Activated T-helper 1 cell treated with anti-CD3 and anti-CD28 coated beads, Interleukin-2, amount 50 U/mL, for 16 hours (primary cell): ENCODE measurements around the gene TIMM21.

Experiments used
- DNase-seq, 2 donors: peaks; one replicate each; pipeline ENCODE4 v3.0.0-alpha.2; 2020; ENCODE audit warnings: low read depth in 1 of 2, low spot score in 1 of 2

The TIMM21 gene

DNA sequence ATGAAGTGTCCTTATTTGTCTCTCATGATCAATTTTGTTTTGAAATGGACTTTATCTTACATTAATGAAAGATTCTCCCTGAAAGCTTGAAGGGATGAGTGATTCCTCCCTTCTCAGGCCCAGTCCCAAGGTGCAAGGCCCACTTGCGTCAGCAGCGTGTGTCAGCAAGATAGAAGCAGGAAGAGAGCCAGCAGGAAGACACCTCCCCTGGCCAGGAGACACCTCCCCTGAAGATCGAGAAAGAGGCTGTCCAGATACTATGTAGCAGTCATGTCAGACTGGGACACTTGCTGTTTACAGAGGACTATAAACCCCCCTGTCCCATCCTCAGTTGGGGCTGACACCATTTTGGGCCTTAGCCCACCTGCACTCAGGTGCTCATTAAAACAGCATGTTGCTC is 38.3 kb downstream of the TIMM21 start:
- DNase-seq, result no peak

DNA sequence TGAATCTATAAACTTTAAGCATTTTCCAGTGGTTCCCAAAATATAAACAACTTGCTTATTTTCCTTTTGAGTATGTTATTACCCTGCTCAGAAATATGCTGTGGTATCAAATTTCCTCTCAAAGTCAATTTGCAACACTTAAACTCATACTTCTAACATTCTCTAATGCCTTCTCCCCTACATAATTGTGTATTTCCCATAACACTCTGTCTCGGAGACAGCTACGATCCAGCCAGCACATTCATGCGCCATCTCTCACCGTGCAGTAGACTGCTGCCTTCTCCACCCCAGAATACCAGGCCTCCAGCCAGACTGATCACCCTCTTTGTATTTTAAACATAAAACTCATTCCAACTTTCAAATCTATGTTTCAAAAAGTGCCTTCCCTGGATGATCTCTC is 41.8 kb downstream of the TIMM21 start:
- no peak for DNase-seq

DNA sequence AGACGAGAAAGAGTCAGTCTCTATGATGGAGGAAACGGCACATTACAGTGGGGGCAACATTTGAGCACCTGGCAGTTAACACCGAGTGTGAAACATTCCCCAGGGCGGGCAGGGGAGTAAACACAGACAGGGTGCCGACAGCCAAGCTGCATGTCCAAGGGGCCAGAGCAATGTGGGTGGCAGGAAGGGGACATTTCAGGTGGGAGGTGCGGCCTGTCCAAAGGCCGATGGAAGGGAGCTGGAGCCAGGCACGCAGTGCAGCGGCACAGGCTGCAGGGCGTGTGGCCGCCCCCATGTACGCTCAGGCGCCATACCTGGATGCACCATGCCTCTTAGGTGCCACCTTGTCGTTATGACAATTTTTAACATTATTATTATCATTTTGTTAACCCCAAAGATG is 43.3 kb downstream of the TIMM21 start:
- no peak for DNase-seq

DNA sequence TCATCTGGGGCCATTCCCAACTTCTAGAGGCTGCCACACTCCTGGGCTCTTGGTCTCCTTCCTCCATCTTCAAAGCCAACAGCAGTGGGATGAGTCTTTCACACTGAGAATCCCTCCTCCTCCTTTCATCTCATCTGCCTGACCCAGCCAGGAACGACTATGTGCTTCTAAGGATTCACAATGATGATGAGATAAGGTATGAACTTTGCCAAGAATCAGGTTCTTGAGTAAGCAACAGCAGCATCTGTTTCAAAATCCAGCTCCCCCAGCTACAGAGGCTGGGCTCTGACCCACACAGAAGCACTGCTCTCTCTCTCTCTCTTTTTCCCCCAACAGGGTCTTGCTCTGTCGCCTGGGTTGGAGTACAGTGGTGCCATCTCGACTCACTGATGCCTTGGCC is 46.4 kb downstream of the TIMM21 start:
- DNase-seq, result no peak

DNA sequence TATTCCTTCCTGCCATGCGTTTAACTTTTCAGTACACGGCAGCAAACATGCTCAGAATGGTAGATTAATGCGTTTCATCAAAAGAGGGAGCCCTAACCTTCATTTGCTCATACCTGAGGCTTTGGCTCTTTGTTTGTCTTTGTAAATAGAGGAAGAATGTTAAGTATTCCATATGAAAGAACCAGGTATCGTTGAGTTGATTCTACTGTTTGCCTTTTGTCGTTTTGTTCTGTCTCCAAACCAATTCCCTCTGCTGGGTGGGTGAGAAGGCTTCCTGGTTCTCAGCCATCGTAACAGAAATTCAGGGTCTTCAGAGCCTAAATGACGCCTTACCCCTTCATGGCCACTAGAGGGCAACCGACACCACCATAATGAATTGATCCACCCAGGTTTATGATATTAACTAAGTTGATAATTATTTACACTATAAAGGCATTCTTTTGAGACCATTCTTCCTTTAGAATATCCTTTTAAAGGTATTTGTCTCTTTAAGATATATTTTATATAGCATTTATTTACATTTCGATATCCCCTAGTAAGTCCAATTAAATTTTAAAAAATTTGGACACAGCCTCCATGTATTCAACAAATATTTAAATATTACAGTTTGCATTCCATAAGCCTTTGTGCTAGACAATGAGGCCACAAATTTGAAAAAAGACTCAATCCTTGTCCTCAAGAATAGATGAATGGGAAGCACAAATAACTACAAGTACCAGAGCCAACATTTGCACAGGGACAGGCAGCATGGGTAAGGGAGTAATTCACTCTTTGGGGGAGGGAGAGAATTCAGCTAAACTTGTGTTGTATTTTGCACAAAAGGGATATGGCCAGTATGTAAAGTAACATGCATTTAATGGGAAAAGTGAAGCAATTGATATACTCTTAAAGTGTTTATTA is 48.1 kb downstream of the TIMM21 start:
- peak; percentile 9 to 11 for DNase-seq

DNA sequence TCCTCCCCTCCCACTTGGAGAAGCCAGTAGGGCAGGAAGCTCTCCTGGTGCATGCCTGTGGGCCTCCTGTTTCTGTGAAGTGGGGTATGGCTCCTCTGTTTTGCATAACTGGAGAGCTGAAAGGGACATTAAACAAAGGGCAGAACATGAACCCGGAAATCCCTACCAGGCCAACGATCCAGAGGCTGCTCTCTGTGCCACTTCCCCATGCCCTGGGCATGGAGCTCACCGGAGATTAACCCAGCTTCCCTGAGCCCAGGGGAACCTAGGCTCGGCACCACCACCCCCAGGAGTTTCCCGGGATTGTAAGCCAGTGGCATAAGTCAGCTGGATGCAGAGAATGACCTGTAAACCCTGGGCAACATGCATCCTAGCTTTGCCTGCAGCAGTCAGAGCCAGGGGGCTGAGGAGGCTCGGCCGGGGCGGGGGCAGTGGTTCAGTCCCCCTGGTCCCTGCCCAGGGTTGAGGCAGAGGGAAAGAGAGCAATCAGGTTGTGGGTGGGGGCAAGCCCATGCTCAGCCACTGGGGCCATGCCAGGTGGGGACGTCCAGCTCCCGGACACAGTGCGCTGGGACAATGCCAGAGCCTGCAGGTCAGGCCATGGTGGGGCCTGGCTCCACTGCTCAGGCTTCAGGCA is 49.5 kb downstream of the TIMM21 start:
- DNase-seq, result no peak

DNA sequence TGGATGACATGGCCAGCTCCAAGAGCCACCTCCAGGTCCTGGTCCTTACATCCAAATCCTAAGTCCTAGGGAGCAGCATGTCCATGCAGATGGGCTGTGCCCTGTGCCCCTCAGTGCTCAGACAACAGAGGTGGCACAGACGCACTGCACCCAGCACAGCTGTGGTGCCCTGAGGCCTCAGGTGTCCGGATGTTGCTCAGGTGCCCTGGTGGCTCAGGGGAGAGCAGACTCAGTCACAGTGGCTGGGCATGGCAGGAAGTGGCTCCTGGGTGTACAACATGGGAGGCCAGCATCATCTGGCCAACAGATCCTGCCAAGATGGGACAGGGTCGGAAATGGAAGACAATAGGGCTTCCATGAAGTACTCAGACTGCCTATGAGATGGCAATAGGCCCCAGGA is 50.1 kb downstream of the TIMM21 start:
- DNase-seq, result no peak

DNA sequence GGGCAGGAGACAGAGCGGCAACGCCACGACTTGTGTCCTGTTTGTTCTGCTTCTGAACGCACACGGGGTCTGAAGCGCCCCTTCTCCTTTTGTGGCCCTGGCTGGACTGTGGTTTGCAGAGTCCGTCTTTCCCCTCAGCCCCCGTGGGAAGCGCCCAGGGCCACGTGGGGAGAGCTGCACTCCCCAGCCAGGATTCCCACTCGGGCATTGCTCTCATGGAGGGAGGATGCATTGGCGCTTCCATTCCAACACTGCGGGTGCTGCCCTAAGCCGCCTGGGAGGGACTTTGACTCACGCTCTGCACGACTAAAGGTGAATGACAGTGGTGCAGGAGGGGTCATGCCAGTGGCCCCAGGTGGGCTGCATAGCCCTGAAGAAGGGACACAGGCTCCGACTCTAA is 52.5 kb downstream of the TIMM21 start:
- DNase-seq, result no peak

DNA sequence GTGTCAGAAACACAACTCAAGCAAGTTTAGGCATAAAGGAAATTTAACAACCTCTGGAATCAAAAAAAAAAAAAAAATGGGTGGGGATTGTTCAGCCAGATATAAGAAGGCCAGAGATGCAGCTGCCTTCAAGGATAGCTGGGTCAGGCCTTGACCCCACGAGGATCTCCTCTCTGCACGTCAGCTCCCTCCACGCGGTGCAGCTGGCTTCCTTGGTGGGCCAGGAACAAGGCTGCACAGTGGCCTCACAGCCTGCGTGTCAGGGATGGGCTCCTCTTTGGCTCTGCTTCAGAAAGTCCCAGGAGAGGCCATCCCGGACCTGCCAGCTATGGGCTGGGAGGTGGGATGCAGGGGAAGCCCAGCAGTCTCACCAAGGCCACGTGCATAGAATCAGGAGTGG is 55.5 kb downstream of the TIMM21 start:
- no peak for DNase-seq

DNA sequence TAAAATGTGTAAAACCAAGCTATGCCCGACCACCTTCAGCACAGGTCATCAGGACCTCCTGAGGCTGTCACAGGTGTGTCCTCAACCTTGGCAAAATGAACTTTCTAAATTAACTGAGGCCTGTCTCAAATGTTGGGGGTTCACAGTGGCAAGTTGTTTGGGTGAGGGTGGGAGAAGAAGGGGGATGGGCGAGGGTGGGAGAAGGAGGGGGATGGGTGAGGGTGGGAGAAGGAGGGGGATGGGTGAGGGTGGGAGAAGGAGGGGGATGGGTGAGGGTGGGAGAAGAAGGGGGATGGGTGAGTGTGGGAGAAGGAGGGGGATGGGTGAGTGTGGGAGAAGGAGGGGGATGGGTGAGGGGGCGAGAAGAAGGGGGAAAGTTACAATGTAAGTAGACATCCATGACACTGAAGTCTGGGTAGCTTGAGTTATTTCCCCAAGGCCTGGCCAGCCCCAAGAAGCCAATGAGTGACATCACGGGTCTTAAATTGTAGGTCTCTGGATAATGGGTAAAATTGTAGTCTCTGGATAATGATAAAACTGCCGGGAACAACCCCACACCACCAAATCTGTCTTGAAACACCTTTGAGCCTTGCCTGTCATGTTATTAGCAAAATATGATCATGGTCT is 56.3 kb downstream of the TIMM21 start:
- no peak for DNase-seq
